ENCODE results near the gene CCNYL1. TPM values are rescaled to one million over a fixed set of nuclear protein-coding genes. Genes with fewer than 3 reads are reported as not detected.

Gene CCNYL1
- total RNA-seq, result 25.4 and 26.4 TPM in 2 replicates

DNA sequence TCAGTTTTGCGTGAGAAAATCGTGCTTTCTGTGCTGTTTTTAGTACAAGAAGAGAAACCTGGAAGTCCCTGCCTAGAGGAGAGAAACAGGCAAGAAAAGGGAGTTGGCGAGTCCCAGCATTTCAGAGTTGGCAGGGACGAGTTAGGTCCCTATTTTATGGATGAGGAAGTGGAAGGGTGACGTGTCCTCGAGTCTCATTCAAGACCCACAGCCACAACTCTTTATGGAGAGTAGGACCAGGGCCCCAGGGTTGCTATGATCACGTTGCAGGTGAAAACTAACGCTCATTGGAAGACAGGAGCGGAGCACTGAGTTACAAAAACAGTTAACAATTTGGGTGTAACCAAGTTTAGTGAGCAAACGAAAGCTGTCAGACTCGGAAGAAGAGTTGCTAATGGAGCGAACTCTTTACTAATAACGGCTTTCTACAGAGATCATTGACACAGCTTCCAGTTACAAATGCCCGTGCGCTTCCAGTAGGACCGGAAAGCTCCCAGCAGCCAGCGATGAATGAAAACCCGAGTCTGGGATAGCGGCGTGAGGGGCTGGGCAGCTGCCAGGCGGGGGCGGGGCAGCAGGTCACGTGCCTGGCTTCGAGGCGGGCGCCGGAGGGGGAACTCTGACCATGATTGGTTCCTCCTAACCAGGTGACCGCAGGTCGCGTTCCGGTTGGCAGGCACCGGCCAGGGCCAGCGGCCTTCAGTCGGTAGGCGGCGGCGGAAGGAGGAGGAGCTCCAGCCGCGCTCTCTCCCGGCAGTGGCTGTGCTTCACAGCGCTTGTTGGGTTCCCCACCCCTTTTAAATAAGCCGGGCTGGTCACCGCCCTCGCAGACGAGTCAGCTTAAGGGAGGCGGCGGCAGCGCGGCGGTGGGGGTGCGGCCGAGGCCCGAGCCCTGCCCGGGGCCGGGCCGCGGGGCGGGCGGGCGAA lies at the start of gene CCNYL1:
CCNYL1 (plus strand) TSS at position 827 of the 927 bp plus-strand sequence. CDS start 257 bp downstream, outside the sequence.

Other genes with a start within 250 kb of the CCNYL1 start
- gene CREB1, start 181.7 kb upstream of the CCNYL1 start, total RNA-seq, result 30.5 and 36.2 TPM in 2 replicates
- gene METTL21A, start 86.2 kb upstream of the CCNYL1 start, total RNA-seq, result 7.0 and 14.5 TPM in 2 replicates
- 1.2 and 1.5 TPM in 2 replicates for gene FZD5, start 58.3 kb downstream of the CCNYL1 start, total RNA-seq

All from endothelial cell of coronary artery (primary cell).